Peyer's patch (tissue), 4 donors: ENCODE results near the gene RXRA.

ENCODE experiments used
- CTCF ChIP-seq, 6 experiments: fragments of 450-650 bp in 4 of 6; fragments of 200-600 bp in 2 of 6; sonication (generic) in 1 of 6; IDR thresholded peaks; one replicate each; pipeline ENCODE4 v1.5.1; 2017 to 2019; ENCODE audit warnings: antibody characterized with exemption in 6 of 6, mild to moderate bottlenecking in 3 of 6, moderate library complexity in 1 of 6
- POLR2A ChIP-seq, 2 donors: fragments of 450-650 bp; IDR thresholded peaks; one replicate each; pipeline ENCODE4 v1.5.1; 2017; ENCODE audit warnings: antibody characterized with exemption in 2 of 2, mild to moderate bottlenecking in 2 of 2, moderate library complexity in 2 of 2

GRCh38 chr9:134427153-134427782 lies 101.0 kb downstream of the RXRA start:
- no peak for TF ChIP-seq CTCF (IDR thresholded peaks at IDR 0.05)
- no peak for TF ChIP-seq POLR2A (IDR thresholded peaks at IDR 0.05)
